Epithelial cell of esophagus (primary cell): Measurements from ENCODE around the gene MDGA2.

Experiments
- DNase-seq: peaks from one replicate; pipeline ENCODE4 v3.0.0; 2010; ENCODE audit warnings: low read depth
- H3K4me3 ChIP-seq: 2 replicates; pipeline ENCODE4 v1.5.1; 2011; ENCODE audit warnings: mild to moderate bottlenecking, low read length, control low read depth
- TF ChIP-seq, protein P1 (sequence below): IDR thresholded peaks from 2 replicates; pipeline ENCODE4 v1.5.1; 2011; ENCODE audit warnings: low read depth, mild to moderate bottlenecking, low read length, control low read depth, inconsistent platforms; ENCODE audit not compliant: insufficient read depth; ENCODE audit errors: missing control alignments

Gene MDGA2

GRCh38 chr14:47541662-47542061, 133.7 kb downstream of the MDGA2 start:
- TF ChIP-seq, protein P1, sequence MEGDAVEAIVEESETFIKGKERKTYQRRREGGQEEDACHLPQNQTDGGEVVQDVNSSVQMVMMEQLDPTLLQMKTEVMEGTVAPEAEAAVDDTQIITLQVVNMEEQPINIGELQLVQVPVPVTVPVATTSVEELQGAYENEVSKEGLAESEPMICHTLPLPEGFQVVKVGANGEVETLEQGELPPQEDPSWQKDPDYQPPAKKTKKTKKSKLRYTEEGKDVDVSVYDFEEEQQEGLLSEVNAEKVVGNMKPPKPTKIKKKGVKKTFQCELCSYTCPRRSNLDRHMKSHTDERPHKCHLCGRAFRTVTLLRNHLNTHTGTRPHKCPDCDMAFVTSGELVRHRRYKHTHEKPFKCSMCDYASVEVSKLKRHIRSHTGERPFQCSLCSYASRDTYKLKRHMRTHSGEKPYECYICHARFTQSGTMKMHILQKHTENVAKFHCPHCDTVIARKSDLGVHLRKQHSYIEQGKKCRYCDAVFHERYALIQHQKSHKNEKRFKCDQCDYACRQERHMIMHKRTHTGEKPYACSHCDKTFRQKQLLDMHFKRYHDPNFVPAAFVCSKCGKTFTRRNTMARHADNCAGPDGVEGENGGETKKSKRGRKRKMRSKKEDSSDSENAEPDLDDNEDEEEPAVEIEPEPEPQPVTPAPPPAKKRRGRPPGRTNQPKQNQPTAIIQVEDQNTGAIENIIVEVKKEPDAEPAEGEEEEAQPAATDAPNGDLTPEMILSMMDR, result no peak

GRCh38 chr14:47539031-47539461, 136.4 kb downstream of the MDGA2 start:
- no peak overlapping the region for H3K4me3 ChIP-seq
- DNase-seq, result no peak
- TF ChIP-seq, protein P1, result no peak

More at GRCh38 chr14:47541662-47542061, 133.7 kb downstream of the MDGA2 start:
- no peak for DNase-seq
- no peak overlapping the region for H3K4me3 ChIP-seq

DNA sequence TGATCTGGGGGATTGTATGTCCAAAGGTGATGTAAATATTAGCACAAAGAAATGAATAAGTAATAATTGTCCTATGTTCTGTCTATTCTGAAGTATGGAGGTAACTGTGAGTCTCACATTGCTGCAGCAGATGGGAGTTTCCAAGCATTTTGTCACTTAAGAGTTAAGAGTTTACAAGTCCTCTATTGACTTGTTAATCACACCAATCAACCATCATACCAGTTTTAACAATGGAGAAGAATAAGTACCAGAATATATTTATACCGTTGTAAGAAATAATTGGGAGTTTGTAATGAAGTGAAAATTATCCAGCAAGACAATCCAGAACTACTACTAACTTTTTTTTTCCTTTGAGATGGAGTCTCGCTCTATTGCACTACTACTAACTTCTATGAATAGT, 139.1 kb downstream of the MDGA2 start:
- no peak overlapping the region for H3K4me3 ChIP-seq
- no peak for DNase-seq
- TF ChIP-seq, protein P1, result no peak

DNA sequence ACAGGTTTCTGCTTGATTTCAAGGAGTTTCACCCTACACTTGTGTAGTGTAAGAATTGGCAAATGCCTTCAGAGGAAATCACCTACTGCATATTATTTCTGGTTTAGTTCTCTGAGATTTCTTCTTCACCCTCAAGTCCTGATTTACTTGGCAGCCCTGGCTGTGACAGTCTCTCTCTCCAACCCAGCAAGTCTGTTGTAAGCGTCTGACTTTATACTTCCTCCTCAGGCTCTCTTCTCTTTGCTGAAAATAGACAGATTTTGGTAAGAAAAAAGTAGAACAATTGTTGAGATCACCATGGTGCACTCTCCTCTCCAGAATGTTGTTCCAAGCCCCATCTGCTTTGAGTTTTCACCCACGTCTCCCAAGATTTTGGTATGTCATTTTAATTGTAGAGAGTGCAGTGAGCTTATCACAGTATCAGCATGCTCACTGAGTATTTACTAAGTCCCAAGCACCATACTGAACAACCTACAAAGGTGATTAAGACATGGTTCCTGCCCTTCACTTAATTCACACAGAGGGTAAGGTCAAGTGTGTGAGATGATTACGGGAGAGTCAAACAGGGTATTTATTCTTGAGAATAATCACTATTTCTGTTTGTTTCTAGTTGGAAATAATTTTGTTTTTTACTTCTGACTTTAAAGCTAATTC, 148.7 kb downstream of the MDGA2 start:
- no peak overlapping the region for H3K4me3 ChIP-seq
- DNase-seq, result no peak
- TF ChIP-seq, protein P1, result no peak

DNA sequence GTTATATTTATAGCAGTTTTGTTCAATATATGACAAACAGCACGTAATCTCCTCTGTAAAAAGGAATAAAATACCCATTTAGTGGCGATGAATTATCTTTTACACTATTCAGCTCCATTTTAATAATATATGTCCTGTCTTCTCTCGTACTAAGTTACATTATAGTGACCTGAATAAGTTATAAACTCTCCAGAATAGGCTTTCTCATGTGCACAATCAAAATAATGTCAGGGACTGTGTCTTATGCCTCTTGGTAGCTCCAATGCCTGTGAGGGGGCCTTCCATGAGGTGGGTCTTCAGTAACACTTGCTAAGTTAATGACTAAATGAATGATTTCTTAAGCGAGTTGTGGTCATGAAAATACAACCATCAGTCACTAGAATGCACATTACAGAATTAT, 150.9 kb downstream of the MDGA2 start:
- TF ChIP-seq, protein P1, result no peak
- H3K4me3 ChIP-seq, result no peak overlapping the region
- no peak for DNase-seq

- DNase-seq, result no peak
- TF ChIP-seq, protein P1, result no peak
Measured at GRCh38 chr14:47520382-47520781, 155.0 kb downstream of the MDGA2 start.

DNA sequence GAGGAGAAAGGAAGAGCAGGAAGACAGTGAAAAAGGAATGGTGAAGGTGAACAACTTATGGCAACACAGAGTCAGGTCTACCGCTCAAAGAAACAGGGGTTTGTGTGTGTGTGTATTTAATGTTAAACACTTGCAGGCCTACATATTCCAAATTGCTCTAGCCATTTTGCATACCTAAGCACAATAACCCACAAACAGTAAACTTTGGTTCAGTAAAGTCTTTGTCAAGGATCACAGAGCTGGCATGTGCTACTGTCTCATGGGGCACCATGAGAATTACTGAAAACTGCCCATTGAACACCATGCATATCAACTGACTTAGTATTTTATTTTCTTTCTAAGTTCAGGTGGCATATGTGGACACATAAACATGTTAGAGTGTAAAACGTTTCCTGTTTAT, 163.6 kb downstream of the MDGA2 start:
- H3K4me3 ChIP-seq, result no peak overlapping the region
- no peak for DNase-seq
- TF ChIP-seq, protein P1, result no peak

More at GRCh38 chr14:47520382-47520781, 155.0 kb downstream of the MDGA2 start:
- H3K4me3 ChIP-seq, result no peak overlapping the region
